HG02610 (cell line): ENCODE results near the gene ZNG1A.
"Not testable (repeated sequence)": the region's sequence is repeated elsewhere in the genome, so short reads cannot be mapped to it uniquely, and the experiment has no call there.

Experiments
- ATAC-seq: cut with Tn5 transposase; IDR thresholded peaks from one replicate; pipeline ENCODE4 v1.9.1; 2021; ENCODE audit warnings: mild to moderate bottlenecking, moderate library complexity; ENCODE audit not compliant: unreplicated experiment

Gene ZNG1A

DNA sequence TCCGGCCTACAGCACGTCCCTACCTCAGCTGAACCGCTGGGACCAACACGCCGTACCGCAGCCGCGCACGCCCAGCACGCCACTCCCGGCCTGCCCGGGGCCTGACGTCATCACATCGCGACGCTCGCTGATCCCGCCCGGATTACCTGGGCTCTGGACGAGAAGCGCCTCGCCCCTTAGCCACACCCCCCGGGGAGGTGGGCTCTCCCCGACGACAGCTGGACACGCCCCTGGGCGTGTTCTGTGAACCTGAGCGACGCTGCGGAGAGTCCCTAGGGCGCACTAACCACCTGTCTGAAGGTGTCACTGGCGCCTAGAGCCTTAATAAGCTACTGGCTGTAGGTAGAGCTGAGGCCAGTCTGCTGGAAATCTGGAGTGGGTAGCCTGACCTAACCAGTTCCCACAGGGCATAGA, at the start of gene ZNG1A:
ZNG1A (minus strand) TSS at position 87 of the 414 bp plus-strand sequence. CDS start 87 bp downstream, outside the sequence.
- ATAC-seq: not testable (repeated sequence)

DNA sequence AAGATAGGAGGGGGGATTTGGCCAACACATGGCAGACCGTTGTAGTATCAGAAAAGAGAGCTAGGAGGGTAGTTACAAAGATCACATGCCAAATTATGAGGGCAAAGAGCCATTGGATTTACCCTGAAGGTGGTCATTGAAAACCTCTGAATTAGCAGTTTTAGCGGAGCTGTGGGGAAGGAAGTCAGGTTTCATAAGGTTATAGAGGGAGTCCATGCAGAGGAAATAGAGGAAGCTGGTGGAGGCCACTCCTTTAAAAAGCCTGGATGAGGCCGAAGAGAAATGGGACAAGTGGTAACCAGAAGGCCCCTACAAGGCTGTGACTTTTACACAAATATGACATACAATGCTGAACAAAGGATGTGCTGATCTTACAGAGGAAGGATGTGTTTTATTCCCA, 49.0 kb upstream of the ZNG1A start:
- ATAC-seq: no peak

DNA sequence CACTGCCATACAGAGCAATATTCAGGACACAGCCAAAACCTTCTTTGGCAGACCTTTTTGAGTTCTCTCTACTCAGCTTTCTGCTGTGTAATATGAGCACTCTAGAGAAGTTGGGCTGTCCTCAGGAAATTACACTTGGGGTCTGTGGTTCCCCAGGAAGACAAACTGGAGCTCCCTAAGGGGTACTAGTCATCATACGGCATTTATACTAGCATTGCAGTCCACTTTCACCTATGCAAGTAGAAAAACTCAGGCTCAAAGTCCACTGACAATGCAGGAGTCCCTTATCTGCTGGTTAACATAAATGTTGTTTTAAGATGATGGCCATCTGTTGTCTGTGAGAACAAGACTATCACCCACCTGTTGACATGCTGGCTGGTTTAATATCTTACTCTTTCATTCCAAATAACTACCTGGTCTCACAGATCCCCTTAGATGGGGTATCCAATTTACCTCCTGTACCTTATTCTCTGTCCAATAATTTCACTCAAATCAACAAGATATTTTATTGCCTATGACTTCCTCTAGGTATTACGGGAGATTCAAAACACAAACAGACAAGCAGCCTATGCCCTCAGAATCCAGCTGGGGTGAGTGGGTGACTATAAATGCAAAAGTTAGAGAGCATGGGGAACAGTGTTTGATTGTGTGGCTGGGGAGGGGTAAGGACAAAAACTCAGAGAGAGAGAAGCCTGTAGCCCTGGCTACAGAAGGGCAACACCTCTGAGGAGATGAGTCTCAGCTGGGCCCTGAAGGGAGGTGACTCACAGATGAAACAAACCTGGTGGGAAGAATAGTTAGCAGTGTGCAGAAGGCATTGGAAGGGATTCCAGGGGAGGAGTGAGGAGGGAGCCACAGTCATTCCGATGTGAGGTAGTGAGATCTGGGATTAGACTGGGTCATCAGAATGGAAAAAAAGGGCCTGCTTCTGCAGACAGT, 46.0 kb upstream of the ZNG1A start:
- peak; percentile 54 for ATAC-seq

DNA sequence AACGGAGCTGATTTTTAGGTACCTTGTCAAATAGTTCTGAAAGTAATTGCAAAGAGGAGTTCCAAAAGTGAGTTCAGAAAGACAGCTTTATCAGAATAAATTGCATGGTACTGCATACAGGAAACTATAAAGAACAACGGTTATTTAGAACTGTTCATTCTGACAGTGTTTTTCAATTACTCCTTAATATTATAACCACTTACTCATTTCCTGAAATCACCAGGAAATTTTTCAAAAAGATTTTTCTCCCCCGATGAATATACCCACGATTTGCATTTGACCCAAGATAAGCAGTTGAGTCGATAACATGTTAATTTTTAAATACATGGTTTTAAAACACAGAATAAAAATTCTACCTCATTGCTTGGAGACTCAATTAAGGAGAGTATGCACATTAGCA, 45.2 kb upstream of the ZNG1A start:
- peak; percentile 8 for ATAC-seq

DNA sequence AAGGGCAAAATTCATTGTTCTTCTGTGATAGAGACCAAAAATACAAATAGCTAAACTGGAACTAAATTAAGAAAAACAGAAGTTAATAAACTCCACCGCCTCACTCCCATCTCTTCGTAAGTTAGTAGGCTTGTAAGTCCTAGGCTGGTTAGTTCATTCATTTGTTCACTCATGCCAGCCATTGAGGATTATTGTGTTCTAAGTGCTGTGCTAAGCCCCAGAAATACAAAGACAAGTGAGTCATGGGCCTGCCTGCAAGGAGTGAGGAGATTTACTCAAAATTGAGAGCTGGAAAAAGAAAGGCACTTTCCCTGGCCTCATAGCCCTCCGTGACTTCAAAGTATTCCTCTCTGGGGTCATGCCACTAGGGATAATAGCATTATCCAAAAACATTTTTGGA, 44.3 kb upstream of the ZNG1A start:
- ATAC-seq: no peak

DNA sequence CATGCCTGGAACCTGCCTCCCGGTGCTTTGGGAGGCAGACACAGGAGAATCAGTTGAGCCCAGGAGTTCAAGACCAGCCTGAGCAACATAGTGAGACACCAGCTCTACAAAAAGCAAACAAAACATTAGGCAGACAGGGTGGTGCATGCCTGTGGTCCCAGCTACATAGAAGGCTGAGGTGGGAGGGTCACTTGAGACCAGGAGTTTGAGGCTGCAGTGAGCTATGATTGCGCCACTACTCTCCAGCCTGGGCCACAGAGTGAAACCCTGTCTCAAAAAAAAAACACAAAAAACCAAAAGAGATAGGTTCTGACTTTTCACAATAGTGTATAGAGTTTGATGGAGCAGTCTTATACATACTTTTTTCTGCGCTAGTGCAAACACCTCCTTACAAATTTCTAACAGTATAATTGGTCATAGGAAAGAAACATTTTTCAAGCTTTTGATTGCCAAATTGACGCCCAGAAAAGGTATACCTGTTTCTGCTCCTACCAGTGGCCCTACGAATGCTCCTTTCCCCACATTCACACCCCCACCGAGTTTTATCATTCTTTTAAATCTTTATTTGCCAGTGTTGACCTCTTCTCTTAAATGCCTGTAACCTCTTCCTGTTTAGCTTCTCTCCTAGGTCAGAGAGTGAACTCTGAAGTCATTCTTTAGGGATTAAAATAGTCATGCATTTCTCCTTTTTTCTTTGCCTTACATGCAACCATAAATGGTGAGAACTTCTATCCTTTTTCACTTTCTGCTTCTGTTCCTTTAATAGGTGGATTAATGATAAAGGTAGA, 43.3 kb upstream of the ZNG1A start:
- ATAC-seq: no peak

DNA sequence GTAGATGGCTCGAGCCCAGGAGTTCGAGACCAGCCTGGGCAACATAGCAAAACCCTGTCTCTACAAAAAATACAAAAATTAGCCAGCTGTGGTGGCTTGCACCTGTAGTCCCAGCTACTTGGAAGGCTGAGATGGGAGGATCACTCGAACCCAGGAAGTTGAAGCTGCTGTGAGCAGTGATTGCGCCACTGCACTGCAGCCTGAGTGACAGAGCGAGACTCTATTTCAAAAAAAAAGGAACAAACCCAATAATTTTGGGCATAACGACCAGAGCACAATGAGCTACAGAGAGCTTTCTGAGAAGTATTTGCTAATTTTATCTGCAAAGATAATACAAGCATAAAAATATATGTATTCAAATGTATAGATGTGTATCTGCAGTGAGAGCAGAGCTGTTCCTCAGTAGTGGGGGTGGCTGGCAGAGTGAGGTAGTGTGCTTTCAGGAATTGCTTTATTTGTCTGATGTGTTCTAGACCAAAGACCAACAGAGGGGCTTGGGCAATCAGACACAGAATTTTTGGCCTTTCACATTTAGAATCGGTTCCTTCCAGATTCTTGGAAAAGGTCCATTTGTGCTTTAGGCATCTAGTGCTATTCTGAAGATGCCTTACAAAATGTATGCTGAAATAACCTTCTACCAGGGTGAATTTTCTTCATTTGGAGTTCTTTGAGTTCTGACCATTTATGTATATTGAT, 41.0 kb upstream of the ZNG1A start:
- no peak for ATAC-seq

DNA sequence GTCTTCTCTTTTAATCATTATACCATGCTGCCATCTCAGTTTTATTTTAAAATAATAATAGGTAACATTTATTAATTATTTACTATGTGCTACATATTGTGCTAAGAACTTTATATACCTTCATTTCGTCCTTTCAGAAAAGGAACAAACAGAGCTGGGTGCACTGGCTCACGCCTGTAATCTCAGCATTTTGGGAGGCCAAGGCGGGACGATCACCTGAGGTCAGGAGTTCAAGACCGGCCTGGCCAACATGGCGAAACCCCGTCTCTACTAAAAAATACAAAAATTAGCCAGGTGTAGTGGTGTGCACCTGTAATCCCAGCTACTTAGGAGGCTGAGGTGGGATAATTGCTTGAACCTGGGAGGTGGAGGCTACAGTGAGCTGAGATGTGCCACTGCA, 40.2 kb upstream of the ZNG1A start:
- not testable (repeated sequence) for ATAC-seq

DNA sequence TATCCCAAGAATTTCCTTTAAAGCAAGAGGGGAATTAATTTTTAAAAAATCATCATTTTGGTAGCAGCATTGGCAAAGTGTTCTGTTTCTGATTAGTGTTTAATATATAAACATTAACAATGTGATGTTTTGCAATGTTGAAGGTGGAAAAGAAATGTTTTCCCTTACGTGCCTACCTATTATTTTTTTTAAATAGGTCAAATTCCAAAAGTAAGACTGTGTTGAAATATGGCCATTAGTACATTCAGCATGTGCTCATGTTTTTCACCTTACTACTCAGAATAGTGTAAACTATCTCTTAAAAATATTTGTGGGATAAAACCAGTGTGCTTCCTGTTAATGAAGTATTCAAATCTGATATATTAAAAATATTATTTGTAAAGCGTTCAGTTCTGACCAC, 39.1 kb upstream of the ZNG1A start:
- no peak for ATAC-seq

DNA sequence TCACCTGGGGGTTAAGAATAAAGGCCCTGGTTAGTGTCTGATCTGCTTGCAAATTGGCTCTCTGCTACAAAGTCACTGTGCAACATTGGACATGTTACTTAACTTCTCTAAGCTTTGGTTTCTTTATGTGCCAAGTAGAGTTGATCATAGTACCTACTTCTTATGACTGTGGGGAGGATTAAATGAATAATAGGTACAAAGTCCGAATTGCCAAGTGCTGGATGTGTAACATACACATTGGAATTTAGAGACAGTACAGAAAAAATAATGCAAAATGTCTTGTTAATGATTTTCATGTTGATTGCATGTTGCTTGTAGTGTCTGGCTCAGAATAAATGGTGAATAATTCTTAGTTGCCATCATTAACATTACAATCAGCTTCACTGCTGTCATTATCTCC, 38.0 kb upstream of the ZNG1A start:
- ATAC-seq: no peak

DNA sequence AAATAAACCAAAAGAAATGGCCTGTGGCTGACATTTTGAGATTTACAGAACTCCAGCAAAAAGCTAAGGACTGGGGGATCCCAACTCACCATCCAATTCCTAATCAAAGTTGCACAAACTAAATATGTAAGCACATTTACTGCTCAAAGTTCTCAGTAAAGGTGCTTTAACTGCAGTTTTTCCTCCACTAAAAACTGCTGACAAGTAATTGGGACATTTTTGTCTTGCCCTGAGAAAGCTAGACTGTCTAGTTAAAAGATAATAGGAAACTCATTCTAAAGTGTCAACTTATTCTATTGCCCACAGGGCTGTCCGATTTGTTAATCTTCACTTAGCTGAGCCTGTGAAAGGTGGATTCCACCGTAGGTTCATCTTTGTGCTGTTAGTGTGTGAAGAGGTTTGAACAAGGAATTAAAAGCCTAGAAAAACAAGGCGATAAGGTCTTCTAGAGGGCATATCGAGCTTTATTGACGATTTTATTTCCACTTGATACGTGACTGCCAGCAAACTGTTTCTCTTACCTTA, 36.8 kb upstream of the ZNG1A start:
- ATAC-seq: no peak

DNA sequence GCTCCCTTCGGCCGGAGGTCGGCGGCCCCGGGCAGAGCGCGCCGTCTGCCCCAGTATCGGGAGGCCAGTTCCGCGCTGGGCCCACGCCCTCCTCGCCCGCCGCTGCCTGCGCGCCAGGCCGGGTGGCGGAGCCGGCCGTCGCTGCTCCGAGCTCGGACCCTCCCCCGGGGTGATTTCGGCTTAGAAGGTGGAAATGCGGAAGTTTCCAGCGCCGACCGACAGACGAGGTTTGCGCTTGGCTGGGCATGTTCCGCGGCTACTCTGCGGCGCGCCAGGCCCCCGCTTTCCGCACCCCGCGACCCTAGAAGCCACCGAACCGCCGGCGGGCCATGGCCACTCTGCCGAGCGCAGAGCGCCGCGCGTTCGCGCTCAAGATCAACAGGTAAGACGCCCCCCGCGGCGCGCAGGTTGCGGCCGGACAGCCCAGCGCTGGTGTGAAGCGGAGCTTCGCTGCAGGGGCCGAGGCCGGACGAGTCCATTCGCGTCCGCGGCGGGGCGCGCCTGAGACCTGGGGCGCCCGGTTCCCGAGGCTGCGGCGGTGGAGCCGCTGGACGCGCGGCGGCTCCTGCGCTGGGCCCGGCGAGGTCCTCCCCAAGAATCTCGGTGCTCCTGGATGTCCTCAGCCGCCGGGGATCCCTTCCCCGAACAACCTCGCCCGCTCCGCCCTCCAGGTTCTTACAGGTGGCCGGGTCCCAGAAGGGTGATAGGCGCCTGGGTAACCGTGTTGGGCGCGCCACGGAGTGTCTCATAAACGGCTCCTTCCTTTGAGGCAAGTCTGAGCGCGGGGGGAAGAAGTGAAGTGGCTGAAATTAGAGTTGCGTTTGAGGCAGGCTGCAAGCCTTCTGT, 36.0 kb upstream of the ZNG1A start, which contains the start of gene DOCK8:
DOCK8 (plus strand) TSS at position 218 of the 846 bp plus-strand sequence; CDS start at position 330, 112 bp downstream.
- peak; percentile 85 for ATAC-seq

DNA sequence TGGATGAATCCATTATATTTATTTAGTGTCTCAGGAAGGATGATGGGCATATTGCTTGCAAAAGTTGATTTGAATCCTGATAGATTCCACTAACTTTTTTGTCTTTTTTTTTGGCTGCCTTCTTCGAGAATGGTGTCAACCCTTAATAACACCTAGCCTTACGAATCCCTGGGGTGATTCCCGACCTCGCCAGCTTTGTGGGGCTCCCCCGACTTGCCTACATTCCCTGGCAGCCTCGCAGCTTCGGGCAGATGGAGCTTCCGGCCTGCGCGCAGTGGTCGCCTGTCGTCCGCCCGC, 35.4 kb upstream of the ZNG1A start:
- no peak for ATAC-seq

DNA sequence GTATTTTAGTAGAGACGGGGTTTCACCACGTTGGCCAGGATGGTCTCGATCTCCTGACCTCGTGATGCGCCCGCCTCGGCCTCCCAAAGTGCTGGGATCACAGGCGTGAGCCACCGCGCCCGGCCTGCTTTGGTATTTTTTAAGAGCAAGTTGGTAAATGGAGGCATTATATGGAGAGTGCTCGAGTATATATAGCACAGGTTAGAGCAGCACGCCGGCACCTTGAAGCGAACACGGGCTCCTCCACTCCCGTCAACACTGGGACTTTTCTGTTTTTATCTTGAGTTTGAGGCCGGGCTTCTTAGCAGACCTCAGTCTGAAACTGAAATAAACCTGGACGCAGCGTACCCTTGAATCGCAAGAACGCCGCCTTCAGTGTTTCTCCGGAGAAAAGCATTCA, 35.0 kb upstream of the ZNG1A start:
- not testable (repeated sequence) for ATAC-seq

DNA sequence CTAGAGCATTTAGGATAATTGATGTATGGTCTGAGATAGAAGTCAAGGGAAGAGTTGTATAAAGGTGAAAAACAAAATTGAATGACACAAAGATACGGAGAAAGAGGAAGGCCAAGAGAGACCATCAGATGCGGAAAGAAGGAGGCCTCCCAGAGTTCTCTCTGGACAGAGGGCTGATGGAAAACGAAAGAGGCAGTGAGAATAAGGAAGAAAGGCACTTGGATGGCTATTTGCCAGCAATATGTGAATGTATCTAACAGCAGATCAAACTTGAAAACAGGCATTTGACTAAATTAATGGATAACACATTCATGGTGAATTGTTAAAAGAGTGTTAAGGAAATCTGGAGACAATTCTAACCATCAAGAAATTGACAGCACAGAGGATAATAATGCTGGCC, 33.4 kb upstream of the ZNG1A start:
- no peak for ATAC-seq

DNA sequence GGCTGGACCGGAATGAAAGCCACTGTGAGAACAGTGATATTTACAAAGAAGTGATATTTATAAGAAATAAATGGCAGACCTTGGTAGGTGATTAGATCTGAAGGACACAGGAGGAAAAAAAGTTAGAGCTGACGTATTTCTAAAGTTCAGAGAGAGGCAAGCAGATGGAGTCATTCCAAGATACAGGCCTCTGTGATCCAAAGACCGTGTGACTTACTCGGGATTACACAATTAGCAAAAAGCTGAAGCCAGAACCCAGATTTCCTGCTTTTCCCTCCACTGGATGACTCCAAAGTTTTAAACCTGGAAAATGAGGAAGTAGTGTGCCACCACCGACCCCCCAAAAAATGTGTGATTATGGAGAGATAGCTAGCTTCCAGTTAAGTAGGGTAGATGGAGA, 32.7 kb upstream of the ZNG1A start:
- ATAC-seq: no peak

DNA sequence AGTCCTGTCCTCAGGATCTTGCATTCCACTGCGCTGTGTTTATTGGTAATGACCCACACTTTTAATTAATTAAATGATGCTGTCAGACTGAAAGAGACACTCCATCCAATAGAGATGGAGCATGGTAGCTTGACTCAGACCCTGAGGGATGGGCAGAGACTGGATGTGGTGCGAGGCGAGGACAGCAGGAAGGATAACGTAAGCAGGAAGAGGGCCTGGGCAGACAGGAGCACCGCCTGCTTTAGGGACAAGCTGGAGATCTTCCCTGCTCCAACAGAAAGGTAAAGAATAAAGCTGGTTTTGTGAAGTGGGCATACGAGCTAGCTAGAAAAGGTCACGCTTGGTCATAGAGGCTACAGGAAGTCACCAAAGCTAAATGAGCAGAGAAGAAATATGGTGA, 32.2 kb upstream of the ZNG1A start:
- ATAC-seq: no peak

DNA sequence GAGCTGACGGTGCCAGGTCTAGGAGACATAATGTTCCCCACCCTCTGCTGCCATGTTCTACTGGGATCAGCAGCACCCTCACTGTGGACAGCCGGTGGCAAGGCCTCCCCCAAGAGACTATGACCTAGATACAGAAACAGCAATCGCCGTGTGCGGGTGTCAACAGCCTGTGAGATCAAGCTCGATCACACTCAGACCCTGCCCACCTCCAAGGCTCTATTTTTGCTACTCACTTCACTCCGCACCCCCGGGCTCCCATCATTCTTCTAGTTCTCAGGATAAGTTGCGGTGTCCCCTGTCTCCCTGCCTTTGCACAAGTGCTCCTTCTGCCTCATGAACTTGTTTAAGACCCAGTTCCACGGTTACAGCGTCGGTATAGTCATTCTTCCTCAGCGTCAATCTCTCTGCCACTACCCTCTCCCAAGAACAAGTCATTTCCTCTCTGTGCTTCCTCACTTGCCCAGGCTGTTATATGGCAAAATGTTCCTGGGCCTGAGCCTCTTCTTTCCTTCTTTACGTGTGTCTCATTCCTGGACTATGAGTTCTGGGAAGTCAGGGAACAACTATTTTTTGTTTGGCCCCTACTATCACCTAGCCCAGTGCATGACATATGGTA, 30.4 kb upstream of the ZNG1A start:
- ATAC-seq: no peak

DNA sequence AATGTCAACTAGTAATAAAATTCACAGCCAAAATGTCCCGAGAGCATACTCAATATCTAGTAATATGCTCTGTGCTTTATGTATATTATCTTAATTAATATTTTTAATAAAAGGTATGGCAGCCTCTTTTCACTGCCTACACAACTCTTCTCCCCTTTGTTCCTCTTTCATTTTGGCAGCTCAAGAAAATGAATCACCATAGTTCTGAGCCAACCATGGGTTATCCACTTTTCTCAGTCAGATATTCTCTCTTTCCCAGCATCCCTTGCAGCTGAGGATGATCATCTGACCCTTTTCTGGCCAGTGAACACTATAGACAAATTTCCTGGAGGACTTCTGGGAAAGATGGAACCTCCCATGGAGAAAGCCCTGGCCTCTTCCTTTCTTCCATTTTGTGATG, 27.6 kb upstream of the ZNG1A start:
- ATAC-seq: no peak

DNA sequence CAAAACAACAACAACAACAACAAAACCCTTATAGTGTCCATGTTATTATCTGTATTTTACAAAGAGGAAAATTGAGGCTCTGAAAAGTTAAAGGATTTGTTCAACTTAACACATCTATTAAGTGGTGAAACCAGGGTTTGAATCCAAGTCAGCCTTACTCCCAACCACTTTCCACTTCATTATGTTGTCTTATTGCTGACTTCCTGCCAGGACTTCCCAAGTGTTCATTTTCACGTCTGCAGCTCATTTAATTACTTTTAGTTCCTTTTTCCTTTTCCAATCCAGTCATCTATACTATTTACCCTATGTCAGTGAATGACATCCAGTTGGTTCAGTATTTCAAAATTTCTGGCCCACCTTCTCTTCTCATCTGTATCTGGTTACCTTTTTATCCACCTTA, 20.7 kb upstream of the ZNG1A start:
- not testable (repeated sequence) for ATAC-seq
